Midbrain (tissue), 1 donor: ENCODE measurements around the gene NOTCH1.
A peak's percentile ranks its signal among the peaks of the same experiment; 100 is the strongest.

ENCODE experiments used
- DNase-seq: peaks from one replicate; lab custom pipeline; 2025; lab: John Stamatoyannopoulos, UW

The NOTCH1 gene

DNA sequence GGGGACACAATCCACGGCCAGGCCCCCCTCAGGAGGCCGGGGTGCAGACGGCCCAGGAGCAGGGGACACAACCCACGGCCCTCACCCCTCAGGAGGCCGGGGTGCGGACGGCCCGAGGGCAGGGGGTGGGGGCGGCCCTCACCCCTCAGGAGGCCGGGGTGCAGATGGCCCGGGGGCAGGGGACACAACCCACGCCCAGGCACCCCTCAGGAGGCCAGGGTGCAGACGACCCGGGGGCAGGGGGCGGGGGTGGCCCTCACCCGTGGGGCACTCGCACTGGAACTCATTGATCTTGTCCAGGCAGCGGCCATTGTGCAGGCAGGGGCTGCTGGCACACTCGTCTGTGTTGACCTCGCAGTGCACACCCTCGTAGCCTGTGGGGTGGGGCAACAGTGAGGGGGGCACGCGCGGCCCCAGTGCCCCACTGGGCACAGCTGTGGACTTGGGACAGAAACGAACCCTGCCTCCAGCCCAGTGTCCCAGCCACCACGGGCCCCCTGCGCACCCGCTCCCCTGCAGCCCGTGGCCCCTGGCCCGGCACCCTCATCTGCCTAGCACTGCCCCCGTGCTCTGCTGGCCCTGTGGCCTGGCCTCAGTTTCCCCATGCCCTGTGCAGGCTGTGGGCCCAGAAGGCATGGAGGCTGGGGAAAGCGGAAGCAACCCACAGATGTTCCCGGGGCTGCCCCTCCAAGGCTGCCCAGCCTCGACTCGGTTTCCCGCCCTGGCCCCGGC lies 28.7 kb downstream of the NOTCH1 start:
- no peak for DNase-seq

DNA sequence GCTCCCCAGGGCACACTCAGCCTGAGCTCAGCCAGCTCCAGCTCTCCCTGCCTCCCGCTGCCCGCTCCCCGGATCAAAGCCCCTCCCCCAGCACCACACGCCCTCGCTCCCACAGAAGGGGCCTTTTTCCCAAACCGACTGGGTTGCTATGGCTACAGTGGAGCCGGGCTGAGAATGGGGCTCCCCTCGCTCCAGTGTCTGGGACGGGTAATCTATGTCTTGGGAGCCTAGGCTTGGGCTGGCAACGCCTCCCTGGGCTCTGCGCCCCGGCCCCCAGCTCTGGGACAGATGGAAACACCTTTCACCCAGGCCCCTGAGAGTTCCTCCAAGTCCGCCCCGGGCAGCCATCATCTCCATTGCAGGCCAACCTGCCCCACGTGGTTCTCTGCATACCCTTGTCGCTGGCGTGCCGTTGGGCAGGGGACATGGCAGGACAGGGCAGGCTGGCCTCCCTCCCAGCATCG lies 29.6 kb downstream of the NOTCH1 start:
- DNase-seq, result peak; percentile 82

DNA sequence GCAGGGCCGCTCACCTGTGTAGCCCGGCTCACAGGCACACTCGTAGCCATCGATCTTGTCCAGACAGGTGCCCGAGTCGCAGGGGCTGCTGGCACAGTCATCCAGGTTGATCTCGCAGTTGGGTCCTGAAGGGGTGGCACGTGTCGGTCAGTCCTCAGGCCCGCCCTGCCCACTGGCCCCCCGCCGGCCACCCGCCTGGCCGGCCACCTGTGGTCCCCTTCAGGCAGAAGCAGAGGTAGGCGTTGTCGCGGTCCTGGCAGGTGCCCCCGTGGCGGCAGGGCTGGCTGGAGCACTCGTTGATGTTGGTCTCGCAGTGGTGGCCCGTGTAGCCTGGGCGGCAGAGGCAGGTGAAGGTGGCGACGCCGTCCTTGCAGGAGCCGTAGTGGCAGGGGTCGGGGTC lies 30.6 kb downstream of the NOTCH1 start:
- DNase-seq, result no peak

DNA sequence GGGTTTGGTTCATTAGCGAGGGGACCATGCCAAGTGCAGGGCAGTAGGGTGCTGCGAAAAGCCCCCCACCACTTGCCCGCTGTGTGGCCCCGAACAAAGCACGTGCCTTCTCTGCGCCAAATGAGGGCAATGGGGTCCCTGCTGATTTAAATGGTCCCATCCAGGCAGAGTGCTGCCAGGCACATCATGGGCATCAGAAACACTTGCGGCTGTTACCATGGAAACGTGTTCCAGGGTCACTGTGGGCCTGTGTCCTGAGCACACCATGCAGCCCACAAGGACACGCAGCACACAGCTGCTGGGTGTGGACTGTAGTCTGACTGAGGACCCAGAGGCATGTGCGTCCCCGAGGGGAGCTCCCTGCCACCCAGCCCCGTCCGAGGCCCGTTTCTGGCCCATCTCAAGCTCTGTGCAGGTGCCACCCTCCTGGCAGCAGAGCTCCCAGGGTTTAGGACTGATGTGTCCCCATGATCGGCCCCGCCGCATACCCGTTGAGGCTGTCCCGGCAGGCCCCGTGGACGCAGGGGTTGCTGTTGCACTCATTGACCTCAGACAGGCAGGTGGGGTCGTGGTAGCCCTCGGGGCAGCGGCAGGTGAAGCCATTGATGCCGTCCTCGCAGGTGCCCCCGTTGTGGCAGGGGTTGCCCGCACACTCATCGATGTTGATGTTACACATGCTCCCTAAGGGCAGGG lies 31.7 kb downstream of the NOTCH1 start:
- DNase-seq, result no peak

DNA sequence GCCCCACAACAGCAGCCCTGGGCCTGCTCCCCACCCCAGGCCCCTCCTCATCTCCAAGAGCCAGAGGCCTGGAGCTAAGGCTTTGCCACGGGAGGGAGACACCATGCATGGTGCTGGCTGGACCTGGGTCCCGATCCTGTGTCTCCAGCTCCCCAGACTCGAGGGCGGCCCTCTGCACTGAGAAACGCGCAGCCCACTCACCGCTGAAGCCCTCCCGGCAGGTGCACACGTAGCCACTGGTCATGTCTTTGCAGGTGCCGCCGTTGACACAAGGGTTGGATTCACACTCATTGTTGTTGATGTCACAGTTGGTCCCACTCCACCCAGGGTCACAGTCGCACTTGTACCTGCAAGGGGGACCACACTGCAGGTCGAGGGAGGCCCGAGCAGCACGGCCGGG lies 32.7 kb downstream of the NOTCH1 start:
- DNase-seq, result no peak

DNA sequence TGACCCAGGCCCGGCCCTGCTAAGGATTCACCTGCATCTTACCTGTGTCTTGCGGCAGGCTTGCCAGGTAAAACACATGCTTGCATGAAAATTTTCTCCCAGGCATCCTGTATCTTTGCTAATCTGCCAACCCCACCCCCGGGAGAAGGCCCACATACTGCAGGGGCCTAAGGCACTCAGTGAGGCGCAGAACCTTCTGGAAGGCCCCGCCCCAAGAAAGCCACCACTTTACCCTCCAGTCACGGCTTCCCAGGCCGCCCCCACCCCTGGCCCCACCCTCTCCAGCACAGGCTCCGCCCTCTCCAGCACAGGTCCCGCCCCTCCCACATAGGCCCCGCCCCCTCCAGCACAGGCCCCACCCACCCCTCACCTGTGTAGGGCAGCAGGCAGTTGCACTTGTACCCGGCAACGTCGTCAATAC lies 33.2 kb downstream of the NOTCH1 start:
- DNase-seq, result peak; percentile 41

DNA sequence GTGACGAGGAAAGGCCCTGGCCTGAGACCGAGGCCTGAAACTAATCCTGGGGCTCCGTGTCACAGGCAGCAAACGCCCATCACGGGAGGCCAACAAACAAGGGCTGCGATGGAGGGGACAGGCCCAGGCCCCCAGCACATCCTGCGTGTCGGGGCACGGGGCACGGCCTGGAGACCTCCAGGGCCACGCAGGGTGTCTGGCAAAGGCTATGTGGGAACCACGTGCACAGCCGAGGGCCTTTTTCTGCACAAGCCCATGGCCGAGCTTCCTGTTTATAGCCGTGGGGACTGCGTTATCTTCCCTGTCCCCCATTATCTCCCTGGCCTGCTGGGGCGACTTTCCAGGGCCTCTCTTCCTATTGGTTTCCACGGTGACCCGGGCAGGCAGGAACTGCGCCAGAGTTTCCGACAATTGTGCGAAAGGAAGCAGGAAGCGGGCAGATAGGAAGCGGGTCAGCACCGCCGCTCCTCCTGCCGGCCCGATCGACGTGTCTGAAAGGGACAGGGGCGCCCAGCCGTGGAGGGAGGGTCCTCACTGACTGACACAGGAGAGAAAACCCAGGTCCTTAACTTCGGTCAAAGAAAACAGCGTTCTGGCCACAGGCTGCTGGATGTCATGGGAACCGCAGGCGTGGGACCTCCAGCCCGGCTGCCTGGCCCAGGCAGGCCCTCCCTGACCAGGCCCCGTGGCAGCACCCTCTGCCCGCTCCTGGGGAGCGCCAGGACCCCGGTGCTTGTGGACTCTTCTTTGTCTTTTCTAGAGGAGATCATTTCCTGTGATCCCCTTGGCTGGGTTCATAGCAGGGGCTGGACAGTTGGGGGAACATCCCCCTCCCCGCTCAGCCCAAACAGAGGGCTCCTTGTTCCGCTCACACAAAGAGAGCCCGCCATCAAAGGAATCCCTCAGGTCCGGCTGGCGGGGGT lies 33.9 kb downstream of the NOTCH1 start:
- peak; percentile 88 for DNase-seq

DNA sequence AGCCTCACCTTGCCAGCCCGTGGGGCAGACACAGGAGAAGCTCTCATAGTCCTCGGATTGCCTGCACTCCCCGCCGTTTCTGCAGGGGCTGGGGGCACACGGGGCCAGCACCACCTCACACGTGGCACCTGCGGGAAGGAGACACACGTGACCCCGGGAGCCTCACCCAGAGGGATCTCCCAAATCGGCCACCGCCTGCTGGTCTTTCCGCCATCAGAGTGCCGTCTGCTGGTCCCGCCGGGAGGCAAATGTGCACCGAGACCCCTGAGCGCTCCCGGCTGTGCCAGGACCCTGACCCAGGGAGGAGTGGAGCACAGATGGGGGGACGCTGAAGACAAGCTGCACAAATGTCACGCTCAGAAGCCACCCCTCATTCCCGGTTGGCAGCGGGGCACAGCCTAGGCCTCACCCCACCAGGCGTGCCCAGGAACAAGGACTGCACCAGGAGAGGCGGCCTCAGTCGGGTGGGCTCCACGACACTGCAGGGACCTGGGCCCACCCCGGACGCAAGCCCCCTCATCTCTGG lies 34.6 kb downstream of the NOTCH1 start:
- DNase-seq, result no peak

DNA sequence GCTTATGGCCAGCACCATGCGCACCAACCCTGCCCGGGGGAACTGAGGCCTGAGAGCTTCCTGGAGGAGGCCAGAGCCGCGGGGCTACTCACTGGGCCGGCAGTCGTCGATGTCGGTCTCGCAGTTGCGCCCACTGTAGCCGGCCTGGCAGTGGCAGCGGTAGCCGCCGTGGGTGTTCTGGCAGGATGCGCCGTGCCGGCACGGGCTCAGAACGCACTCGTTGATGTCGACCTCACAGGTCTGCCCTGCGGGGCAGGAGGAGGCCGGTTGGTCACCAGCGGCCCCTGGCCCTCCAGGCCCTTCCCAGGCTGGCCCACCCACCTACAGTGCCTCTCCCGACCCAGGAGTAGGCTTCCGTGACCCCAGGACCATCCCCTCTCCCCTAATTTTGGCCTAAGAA lies 35.3 kb downstream of the NOTCH1 start:
- no peak for DNase-seq

DNA sequence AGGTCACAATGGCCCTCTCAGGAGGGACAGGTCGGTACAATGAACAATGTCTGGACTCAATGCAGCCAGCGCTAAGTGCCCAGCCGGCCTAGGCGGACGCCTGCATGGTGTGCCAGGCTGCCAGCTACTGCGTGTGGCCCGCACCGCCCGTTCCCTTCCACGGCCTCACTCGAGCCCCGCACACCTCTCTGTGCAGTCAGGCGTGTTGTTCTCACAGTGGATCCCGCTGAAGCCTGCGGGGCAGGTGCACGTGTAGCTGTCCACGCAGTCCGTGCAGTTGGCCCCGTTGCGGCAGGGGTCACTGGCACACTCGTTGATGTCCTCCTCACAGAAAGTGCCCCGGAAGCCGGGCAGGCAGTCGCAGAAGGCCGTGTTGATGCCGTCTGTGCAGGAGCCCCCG lies 36.3 kb downstream of the NOTCH1 start:
- no peak for DNase-seq

DNA sequence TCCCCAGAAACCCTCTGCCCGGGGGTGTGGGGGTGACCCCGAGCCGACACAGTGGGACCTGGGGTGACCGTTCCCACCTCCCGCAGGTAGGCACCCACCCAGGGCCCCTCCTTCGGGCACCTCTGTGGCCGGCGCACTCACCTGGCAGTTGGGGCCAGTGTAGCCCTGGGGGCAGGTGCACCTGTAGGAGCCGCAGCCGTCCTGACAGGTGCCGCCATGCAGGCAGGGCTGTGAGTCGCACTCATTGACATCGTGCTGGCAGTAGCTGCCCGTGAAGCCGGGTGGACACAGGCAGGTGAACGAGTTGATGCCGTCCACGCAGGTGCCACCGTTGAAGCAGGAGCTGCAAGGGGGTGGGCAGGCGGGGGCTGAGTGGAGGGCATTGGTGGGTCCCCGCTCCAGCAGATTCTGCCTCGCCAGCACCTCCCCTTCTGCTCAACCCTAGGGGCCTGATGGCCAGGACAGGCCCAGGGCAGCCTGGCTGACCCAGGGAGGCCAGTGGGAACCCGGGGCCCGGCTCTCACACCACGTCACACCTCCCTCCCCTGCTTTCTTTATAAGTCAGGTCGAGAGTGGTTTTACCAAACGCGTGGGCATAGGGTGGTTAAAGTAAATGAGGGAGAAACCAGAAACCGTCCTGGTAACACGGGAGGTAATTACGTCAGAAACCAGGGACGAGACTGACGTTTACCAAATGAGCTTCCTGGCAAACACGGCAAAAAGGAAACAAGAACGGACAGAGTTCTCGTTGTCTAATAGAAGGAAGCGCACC lies 36.9 kb downstream of the NOTCH1 start:
- DNase-seq, result no peak

DNA sequence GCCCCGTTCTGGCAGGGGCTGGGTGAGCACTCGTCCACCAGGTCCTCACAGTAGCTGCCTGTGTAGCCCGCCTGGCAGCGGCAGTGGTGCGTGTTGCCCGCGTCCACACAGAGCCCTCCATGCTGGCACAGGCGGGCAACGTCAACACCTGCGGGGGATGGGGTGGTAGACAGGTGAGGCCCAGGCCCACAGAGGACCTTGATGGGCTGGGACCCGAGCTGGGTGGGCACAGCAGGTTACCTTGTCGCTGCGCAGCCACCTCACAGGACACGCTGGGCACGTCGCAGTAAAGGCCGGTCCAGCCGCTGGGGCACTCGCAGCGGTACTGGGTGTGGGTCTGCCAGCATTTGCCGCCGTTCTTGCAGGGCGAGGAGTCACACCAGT lies 37.9 kb downstream of the NOTCH1 start:
- no peak for DNase-seq

DNA sequence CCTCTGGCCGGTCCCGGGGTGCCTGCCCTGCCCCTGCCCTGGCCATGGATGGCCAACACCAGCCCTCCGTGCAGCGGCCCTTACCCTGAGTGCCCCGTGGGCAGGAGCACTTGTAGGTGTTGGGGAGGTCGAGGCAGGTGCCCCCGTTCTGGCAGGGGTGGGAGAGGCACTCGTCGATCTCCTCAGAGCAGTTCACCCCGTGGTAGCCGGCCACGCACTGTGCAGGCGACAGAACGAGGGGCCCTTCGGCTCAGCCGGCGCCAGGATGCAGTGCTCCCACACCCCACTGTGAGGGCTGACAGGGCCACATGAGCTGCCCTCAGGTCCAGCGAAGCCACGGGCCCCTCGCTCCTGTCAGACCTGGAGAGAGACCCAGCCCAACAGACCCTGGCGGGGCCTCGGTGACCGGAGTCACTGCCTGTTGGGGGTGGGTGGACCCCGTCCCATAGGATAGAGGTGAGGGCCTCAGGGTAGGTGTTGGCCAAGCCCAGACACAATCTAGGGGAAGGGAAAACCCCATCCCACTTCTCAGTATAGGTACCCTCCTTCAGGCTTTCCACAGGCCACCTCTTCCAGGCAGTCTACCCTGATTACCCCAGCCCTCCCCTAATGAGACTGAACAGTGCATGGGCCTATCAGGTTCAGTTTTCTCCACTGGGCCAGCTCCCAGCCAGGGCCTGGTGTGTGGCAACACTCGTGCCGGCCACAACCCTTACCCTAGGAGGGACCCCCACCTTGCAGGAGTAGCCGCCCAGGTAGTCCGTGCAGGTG lies 38.4 kb downstream of the NOTCH1 start:
- no peak for DNase-seq

DNA sequence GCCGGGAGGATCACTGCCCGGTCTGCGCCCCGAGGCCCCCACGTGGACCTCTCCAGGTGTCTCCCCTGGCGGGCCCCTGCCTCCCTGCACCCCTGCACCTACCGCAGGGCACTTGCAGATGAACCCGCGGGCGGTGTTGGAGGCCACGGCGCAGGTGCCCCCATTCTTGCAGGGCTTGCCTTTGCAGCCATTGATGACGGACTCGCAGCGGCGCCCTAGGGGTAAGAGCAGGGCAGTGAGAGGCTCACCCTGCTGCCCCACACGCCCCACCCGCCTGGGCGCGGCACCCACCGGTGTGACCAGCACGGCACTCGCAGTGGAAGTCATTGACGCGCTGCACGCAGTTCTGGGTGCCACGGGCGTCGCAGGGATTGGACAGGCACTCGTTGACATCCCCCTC lies 39.4 kb downstream of the NOTCH1 start:
- no peak for DNase-seq

DNA sequence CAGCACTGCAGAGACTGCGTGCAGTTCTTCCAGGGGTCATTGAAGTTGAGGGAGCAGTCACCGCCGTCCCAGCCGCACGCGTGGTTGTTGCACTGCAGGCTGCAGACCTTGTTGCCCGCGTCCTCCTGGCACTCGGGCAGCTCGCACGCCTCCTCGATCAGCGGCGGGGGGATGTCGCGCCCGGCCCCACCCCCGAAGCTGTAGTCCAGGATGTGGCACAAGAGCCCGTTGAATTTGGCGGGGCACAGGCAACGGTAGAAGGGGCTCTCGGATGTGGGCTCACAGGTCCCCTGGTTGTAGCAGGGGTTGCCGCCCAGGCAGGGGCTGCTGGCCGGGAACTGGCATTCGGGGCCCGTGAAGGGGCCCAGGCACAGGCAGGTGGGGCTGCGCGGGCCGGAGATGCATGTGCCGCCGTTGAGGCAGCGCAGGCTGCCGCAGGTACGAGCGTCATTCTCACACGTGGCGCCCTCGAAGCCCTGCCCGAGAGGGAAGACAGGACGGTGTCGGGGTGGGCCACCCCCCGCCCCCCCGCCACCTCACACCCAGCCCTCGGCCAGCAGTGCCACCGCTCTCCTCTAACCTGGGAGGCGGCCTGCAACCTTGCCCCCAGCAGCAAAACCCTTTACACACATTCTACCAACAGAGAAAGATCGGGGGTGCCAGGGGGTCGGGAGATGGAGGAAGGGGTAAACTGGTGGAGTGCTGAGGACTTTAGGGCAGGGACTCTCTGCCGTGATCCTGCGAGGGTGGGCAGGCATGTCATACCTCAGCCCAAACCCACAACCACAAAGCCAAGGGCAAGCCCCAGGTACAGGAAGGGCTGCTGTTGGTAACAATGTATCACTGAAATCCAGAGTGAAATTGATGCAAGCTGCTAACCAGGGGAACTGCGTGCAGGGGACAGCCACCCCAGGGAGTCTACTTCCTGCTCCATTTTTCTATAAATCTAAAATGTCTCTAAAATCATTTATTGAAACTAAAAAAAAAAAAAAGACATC lies 40.1 kb downstream of the NOTCH1 start:
- DNase-seq, result no peak

DNA sequence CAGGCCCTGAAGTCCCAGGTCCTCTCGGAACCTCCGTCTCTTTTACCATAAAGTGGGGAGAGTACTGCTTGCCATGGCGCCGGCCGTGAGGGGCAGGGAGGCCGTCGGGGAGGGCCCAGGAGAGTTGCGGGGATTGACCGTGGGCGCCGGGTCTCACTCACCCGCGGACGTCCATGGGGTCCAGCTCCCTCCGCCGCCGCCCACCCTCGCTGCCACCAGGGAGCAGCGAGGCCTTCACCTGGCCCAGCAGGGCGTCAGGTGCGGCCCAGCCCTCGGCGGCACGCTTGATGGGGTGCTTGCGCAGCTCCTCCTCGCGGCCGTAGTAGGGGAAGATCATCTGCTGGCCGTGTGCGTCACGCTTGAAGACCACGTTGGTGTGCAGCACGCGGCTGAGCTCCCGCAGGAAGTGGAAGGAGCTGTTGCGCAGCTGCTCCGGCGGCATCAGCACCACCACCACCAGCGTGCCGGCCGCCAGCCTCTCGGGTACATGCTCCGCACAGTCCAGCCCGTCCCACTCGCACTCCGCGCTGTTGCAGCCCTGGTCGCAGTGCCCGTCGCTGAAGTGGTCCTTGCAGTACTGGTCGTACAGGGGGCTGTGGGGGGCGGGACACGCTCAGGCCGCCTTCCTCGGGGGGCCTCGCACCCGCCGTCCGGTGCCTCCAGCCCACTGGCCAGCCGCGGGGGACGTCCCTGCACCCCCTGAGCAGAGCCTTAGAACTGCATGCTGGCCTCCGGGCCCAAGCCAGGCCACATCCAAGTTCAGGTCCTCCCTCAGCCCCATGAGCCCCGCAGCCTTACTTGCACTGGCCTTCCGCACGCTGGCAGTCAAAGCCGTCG lies 41.1 kb downstream of the NOTCH1 start:
- DNase-seq, result no peak

DNA sequence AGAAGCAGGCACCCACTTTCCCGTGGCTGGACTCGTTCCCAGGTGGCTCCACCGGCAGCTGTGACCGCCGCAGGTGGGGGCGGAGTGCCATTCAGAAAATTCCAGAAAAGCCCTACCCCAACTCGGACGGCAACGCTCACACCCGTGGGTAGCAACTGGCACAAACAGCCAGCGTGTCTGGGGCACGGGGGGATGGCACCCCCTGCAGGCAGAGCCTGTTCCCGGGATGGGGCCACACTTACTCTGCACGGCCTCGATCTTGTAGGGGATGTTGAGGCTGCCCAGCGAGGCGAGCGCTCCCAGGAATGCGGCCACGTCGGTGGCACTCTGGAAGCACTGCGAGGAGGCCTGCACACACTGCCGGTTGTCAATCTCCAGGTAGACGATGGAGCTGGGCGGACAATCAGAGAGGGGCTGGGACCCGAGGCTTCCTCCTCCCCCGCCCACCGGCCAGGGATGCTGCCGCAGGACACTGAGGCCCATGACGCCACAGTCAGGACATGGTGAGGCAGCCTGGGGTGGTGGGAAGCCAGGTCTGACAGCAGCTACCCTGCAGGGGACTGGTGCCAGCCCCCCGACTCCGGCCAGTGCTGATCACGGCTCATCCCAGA lies 42.8 kb downstream of the NOTCH1 start:
- DNase-seq, result no peak

DNA sequence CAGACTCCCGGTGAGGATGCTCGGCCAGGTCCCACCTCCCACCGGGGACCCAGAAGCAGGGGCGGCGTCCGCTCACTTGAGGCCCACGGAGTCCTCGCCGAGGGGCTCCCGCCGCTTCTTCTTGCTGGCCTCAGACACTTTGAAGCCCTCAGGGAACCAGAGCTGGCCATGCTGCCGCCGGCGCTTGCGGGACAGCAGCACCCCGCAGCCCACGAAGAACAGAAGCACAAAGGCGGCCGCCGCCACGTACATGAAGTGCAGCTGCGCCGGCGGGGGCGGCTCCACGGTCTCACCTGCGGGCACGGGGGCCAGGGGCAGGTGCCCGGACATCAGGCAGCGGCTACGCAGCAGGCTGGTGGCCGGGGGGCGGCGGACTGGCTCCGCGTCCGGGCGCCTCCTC lies 43.7 kb downstream of the NOTCH1 start:
- no peak for DNase-seq
